ENCODE data around the gene BASP1. TPM values are rescaled to one million over a fixed set of nuclear protein-coding genes. Genes with fewer than 3 reads are reported as not detected.
"Not testable (repeated sequence)": the region's sequence is repeated elsewhere in the genome, so short reads cannot be mapped to it uniquely, and the experiment has no call there.

BASP1 gene
- total RNA-seq, 1 donor from 2014 or later, result 86.3 TPM

- TF ChIP-seq, protein P1, sequence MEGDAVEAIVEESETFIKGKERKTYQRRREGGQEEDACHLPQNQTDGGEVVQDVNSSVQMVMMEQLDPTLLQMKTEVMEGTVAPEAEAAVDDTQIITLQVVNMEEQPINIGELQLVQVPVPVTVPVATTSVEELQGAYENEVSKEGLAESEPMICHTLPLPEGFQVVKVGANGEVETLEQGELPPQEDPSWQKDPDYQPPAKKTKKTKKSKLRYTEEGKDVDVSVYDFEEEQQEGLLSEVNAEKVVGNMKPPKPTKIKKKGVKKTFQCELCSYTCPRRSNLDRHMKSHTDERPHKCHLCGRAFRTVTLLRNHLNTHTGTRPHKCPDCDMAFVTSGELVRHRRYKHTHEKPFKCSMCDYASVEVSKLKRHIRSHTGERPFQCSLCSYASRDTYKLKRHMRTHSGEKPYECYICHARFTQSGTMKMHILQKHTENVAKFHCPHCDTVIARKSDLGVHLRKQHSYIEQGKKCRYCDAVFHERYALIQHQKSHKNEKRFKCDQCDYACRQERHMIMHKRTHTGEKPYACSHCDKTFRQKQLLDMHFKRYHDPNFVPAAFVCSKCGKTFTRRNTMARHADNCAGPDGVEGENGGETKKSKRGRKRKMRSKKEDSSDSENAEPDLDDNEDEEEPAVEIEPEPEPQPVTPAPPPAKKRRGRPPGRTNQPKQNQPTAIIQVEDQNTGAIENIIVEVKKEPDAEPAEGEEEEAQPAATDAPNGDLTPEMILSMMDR (IDR thresholded peaks at IDR 0.05; ENCODE audit: unreplicated experiment), result no peak
- Mint-ChIP-seq H3K36me3 (ENCODE audit: insufficient read depth) (peaks cover 42% of the 10 kb centered on the region), H3K4me3 (ENCODE audit: low read depth) (no peak overlapping the region), H3K27me3 (no peaks in the 10 kb centered on the region), H3K9me3 (ENCODE audit: low read depth) (peaks cover 10% of the 10 kb centered on the region), H3K27ac (no peak overlapping the region), H3K4me1 (ENCODE audit: low read depth) (peaks cover 10% of the 10 kb centered on the region)
- DNase-seq (ENCODE audit: low spot score, unreplicated experiment), result no peak
These were observed 38.1 kb downstream of the BASP1 start for GRCh38 chr5:17255471-17256021.

- Mint-ChIP-seq H3K4me1 (ENCODE audit: low read depth) (peaks cover 11% of the 10 kb centered on the region), H3K27ac (no peak overlapping the region), H3K36me3 (ENCODE audit: insufficient read depth) (peaks cover 39% of the 10 kb centered on the region), H3K9me3 (ENCODE audit: low read depth) (peaks cover 11% of the 10 kb centered on the region), H3K4me3 (ENCODE audit: low read depth) (no peak overlapping the region), H3K27me3 (no peaks in the 10 kb centered on the region)
- DNase-seq (ENCODE audit: low spot score, unreplicated experiment), result no peak
- TF ChIP-seq, protein P1 (IDR thresholded peaks at IDR 0.05; ENCODE audit: unreplicated experiment), result no peak
These were observed 38.7 kb downstream of the BASP1 start for GRCh38 chr5:17256171-17256570.

DNA sequence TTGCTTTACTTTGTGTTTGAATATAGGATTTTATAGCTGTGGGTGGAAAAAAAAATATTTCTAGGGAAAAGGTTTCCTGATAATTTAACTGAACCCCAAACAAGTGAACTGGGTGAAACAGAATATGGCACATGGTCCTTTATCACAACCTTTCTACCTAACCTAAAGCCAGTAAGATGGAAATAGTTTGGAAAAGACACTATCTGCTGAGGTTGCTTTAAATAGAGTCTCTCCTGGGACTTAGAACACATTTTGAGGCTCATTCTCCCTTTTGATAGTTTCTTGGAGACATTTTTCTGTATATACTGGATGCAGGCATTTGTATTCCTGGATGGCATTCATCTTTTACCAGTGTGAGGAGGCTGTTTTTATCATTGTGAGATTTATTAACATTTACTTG, 39.4 kb downstream of the BASP1 start:
- TF ChIP-seq, protein P1 (IDR thresholded peaks at IDR 0.05; ENCODE audit: unreplicated experiment), result no peak
- Mint-ChIP-seq H3K9me3 (ENCODE audit: low read depth) (peaks cover 14% of the 10 kb centered on the region), H3K36me3 (ENCODE audit: insufficient read depth) (peaks cover 37% of the 10 kb centered on the region), H3K27ac (no peak overlapping the region), H3K4me1 (ENCODE audit: low read depth) (peaks cover 12% of the 10 kb centered on the region), H3K4me3 (ENCODE audit: low read depth) (no peak overlapping the region), H3K27me3 (no peaks in the 10 kb centered on the region)
- DNase-seq (ENCODE audit: low spot score, unreplicated experiment), result no peak

- TF ChIP-seq, protein P1 (IDR thresholded peaks at IDR 0.05; ENCODE audit: unreplicated experiment), result no peak
- H3K36me3 Mint-ChIP-seq (ENCODE audit: insufficient read depth), result peaks cover 46% of the 10 kb centered on the region
- no peak overlapping the region for H3K4me3 Mint-ChIP-seq (ENCODE audit: low read depth)
- H3K27me3 Mint-ChIP-seq, result no peaks in the 10 kb centered on the region
- H3K9me3 Mint-ChIP-seq (ENCODE audit: low read depth), result peaks cover 23% of the 10 kb centered on the region
- peaks cover 9% of the 10 kb centered on the region for H3K4me1 Mint-ChIP-seq (ENCODE audit: low read depth)
- H3K27ac Mint-ChIP-seq, result no peak overlapping the region
- no peak for DNase-seq (ENCODE audit: low spot score, unreplicated experiment)
These were observed 40.4 kb downstream of the BASP1 start for GRCh38 chr5:17257705-17258273.

DNA sequence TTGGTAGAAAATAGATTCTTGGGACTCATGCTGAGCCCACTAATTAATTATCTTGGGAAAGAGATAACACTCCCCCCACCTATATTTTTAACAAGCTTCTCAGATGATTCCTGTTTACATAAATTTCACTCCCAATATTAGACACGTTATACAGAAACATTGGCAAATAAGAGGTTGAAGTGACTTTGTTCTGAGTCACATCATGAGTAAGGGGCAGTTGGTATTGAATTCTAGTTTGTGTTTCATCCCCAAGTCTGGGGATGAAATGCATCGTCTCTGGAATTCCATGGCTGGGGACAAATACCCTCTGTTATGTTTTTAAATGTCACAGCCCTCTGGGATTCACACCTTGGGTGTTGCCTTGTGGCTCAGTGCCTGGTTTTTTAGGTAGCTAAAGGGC, 41.0 kb downstream of the BASP1 start:
- H3K4me1 Mint-ChIP-seq (ENCODE audit: low read depth), result peaks cover 9% of the 10 kb centered on the region
- H3K27ac Mint-ChIP-seq, result no peak overlapping the region
- TF ChIP-seq, protein P1 (IDR thresholded peaks at IDR 0.05; ENCODE audit: unreplicated experiment), result no peak
- DNase-seq (ENCODE audit: low spot score, unreplicated experiment), result no peak
- peaks cover 51% of the 10 kb centered on the region for H3K36me3 Mint-ChIP-seq (ENCODE audit: insufficient read depth)
- no peak overlapping the region for H3K4me3 Mint-ChIP-seq (ENCODE audit: low read depth)
- H3K27me3 Mint-ChIP-seq, result no peaks in the 10 kb centered on the region
- peaks cover 23% of the 10 kb centered on the region for H3K9me3 Mint-ChIP-seq (ENCODE audit: low read depth)

GRCh38 chr5:17259012-17259411, 41.6 kb downstream of the BASP1 start:
- H3K27ac Mint-ChIP-seq; DNase-seq (ENCODE audit: low spot score, unreplicated experiment); H3K4me3 Mint-ChIP-seq (ENCODE audit: low read depth); H3K27me3 Mint-ChIP-seq; H3K4me1 Mint-ChIP-seq (ENCODE audit: low read depth): not testable (repeated sequence)
- peaks cover 23% of the 10 kb centered on the region for H3K9me3 Mint-ChIP-seq (ENCODE audit: low read depth)
- H3K36me3 Mint-ChIP-seq (ENCODE audit: insufficient read depth), result peaks cover 53% of the 10 kb centered on the region

Data from progenitor cell of endocrine pancreas (in vitro differentiated cells).